Stomach smooth muscle (tissue), 2 donors: Measurements from ENCODE around the gene NPTX1.

ENCODE experiments used
- H3K27ac ChIP-seq: one replicate; pipeline ENCODE4 v1.7.0; 2013; ENCODE audit warnings: mild to moderate bottlenecking, low read length, inconsistent platforms
- H3K27me3 ChIP-seq, 2 donors: one replicate each; pipeline ENCODE4 v1.7.0; 2013; ENCODE audit warnings: low read length in 2 of 2; ENCODE audit not compliant: insufficient read depth in 2 of 2, control insufficient read depth in 1 of 2
- H3K36me3 ChIP-seq, 2 donors: one replicate each; pipeline ENCODE4 v1.7.0; 2013; ENCODE audit warnings: low read length in 2 of 2; ENCODE audit not compliant: control insufficient read depth in 2 of 2, insufficient read depth in 2 of 2
- H3K4me1 ChIP-seq: one replicate; pipeline ENCODE4 v1.7.0; 2013; ENCODE audit warnings: low read length; ENCODE audit not compliant: control insufficient read depth, insufficient read depth
- H3K4me3 ChIP-seq, 2 donors: one replicate each; pipeline ENCODE4 v1.7.0; 2013; ENCODE audit warnings: low read length in 2 of 2
- H3K9ac ChIP-seq, 2 donors: one replicate each; pipeline ENCODE4 v1.7.0; 2013; ENCODE audit warnings: low read length in 2 of 2, mild to moderate bottlenecking in 1 of 2
- H3K9me3 ChIP-seq, 2 donors: one replicate each; pipeline ENCODE4 v1.7.0; 2013; ENCODE audit warnings: low read length in 2 of 2; ENCODE audit not compliant: control insufficient read depth in 2 of 2
- donor health status: healthy.
- donor health status: Pancreatic carcinoma.

The NPTX1 gene

DNA sequence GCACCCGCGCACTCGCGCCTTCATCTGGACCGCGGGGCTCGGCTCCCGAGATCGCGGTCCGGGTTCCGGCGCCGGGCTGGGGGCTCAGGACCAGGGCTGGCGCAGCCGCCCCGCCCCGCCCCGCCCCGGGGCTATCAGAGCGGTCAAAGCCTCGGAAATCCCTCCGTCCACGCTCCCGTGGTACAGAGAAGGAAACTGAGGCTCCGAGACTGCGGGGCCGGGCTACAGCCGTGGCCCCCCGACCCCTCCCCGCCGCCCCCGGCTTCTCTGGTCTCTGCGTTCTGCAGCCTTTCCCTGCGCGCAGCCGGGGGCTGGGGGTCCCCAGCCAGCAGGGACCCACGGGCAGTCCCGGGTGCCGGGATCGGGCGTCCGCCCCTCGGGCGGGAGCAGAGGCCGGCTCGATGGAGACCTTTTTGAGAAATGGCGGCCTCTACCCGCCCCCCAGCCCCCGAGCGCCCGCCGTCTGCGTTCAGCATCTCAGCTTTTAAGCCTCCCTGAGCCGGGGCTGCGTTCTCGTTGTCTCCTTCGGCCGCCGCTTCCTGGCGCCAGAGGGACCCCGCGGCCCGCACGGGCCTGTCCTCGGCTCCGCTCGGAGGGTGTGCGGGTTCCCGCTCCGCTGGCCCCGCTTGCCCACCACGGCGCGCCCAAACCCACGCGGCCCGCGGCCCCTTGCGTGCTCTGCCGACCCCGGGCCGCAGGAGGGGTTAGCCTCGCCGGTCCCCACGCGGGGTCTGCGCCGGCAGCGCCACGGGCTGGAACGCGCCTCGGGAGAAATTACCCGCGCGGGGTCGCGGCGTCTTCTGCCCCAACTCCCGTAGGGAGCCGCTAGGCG, 1.5 kb upstream of the NPTX1 start:
- peak overlapping the region; percentile 25 to 66 for H3K4me3 ChIP-seq
- H3K9me3 ChIP-seq = no peaks in the 10 kb centered on the region
- H3K36me3 ChIP-seq = peaks cover under 1 to 6% of the 10 kb centered on the region in 2 donors
- H3K9ac ChIP-seq = no peak overlapping the region
- H3K27me3 ChIP-seq = peaks cover 44 to 54% of the 10 kb centered on the region in 2 donors
- H3K4me1 ChIP-seq = peaks cover 46% of the 10 kb centered on the region
- no peak overlapping the region for H3K27ac ChIP-seq

DNA sequence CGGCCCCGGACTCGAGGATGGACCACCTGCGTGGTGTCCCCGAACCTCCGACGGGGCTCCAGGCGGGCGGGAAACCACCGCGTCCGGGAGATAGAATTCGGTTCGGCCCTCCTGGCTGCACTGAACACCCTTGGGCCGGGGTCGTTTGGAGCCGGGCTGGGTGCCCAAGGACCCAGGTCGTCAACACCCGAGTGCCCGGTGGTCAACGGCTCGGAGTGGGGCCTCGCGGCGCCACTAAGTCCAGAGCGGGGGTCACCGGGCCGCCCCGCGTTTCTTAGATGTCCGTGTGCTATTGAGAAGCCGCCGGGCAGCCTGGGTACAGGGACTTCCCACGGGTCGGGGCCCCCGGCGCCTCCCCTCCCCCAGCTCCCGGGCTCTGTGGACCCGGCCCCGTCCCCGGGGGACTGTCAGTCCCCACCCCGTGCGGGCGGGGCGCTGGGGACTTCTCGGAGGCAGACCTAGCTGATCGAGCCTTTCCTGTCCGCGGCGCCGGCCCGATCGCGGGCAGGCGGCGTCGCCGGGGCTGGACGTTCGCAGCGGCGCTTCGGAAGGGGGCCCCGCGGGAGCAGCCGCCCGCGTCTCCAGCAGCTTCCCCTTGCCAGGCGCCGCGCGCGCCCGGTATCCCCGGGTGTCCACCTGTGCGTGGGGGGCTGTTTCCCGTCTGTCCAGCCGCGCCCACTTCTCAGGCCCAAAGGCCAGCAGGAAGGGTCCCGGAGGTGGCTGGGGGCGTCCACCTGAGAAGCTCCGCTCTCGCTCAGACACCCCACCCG, 655 bp upstream of the NPTX1 start:
- Histone ChIP-seq H3K9ac (peak overlapping the region in 1 of 2 donors; percentile 37), H3K36me3 (peaks cover 4 to 8% of the 10 kb centered on the region in 2 donors), H3K4me3 (peak overlapping the region; percentile 48 to 66), H3K27me3 (peaks cover 36 to 51% of the 10 kb centered on the region in 2 donors), H3K4me1 (peaks cover 46% of the 10 kb centered on the region), H3K9me3 (no peaks in the 10 kb centered on the region), H3K27ac (no peak overlapping the region)

DNA sequence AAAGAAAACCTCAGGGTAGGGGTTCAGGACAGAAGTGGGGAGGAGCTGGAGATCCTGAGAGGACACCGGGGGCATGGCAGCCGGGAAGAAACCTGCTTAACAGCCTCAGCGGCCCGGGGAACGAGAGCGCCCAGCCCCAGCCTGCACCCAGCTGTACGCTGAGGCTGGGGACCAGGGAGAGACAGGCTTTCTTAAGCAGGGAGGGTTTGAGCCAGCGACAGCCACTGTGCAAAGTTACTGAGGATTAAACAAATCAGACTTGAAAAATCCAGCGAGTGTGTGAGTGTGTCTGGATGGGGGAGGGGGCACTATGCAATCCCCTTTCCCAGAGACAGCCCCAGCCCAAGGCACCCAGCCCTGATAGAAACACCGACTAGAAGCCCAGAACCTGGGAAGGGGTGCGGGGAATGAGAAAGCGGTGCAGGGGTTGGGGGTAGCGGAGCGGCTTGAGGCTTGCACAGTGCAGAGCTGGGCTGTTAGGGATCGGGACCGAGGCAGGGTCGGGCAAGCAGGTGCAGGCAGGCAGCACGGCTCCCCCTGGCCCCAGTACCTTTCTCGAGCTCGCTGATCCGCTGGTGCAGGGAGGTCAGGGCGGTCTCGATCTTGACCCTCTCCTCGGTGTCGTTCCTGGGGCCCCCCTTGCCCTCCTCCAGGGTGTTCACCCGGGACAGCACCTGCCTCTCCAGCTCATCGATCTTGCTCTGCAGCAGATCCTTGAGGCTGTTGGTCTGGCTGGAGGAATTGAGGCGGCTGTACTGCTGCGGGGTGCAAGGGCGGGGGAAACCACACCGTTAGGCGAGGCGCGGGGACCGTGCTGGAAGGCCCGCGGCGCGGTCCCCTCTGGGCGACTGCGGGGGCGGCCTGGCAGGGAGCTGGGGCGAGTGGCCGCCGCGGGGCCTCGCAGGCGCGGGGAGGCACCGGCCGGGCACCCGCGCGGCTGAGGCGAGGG, 1.2 kb downstream of the NPTX1 start:
- Histone ChIP-seq H3K36me3 (peaks cover 7 to 12% of the 10 kb centered on the region in 2 donors), H3K4me1 (peaks cover 46% of the 10 kb centered on the region), H3K9me3 (no peaks in the 10 kb centered on the region), H3K4me3 (peak overlapping the region; percentile 75 to 83), H3K27ac (peak overlapping the region; percentile 87), H3K9ac (peak overlapping the region; percentile 55 to 68), H3K27me3 (peaks cover 20 to 33% of the 10 kb centered on the region in 2 donors)

DNA sequence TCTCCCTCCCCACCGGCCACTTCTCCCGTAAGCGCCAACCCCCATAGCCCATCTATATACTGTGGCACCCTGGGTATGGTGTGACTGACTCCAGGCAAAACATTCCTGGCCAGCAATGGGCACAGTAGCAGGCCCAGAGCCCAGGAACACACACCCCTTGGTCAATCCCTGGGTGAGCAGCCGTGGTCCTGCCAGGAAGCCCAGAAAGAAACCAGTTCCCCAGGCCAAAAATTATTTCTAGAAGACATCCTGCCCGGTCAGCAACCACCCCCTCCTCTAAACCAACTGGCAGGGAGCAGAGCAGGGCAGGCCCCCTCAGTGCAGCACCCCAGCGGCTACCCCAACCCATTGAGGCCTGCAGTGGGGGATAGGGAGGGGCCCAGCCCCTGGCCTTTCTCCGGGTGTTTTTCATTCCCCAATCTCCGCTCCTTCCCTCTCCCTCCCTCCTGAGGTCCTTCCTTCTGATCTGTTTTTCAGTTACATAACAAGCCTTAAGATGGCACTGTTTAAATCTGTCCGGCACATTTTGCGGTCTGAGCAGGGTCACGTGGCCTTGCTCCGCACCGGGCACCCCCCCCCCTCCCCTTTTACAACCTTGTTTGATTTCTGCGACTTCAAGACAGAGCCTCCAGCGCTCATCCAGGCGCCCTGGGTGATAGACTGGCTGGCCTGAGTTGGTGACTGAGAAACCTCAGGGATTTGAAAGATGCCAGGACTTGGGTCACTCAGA, 2.0 kb downstream of the NPTX1 start:
- Histone ChIP-seq H3K9ac (peak overlapping the region; percentile 55 to 68), H3K9me3 (no peaks in the 10 kb centered on the region), H3K27ac (peak overlapping the region; percentile 87), H3K4me3 (peak overlapping the region; percentile 75 to 83), H3K27me3 (peaks cover 19 to 27% of the 10 kb centered on the region in 2 donors), H3K4me1 (peaks cover 46% of the 10 kb centered on the region), H3K36me3 (peaks cover 7 to 12% of the 10 kb centered on the region in 2 donors)

DNA sequence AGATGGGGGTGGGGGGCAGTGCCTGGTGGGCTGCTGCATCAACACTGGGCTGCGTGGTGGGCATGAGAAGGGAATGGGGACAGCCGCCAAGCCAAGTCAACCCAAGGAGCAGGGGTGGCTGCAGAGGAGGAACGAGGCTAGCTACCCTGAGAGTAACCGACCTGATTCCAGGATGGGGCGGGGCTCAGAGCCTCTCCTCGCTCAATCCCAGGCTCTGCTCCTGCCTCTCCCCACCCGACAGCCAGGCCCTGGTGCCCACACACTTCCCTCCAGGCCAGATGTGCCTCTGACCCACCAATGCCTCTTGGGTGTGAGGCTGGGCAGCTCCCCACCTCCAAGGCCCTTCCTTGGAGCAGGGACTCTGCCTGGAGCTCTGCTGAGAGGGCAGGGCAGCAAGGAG, 2.7 kb downstream of the NPTX1 start:
- Histone ChIP-seq H3K27me3 (peaks cover 12 to 21% of the 10 kb centered on the region in 2 donors), H3K4me1 (peaks cover 46% of the 10 kb centered on the region), H3K27ac (peak overlapping the region; percentile 87), H3K4me3 (peak overlapping the region; percentile 2 to 75), H3K9me3 (no peaks in the 10 kb centered on the region), H3K36me3 (peaks cover 11 to 16% of the 10 kb centered on the region in 2 donors), H3K9ac (peak overlapping the region in 1 of 2 donors; percentile 19)

DNA sequence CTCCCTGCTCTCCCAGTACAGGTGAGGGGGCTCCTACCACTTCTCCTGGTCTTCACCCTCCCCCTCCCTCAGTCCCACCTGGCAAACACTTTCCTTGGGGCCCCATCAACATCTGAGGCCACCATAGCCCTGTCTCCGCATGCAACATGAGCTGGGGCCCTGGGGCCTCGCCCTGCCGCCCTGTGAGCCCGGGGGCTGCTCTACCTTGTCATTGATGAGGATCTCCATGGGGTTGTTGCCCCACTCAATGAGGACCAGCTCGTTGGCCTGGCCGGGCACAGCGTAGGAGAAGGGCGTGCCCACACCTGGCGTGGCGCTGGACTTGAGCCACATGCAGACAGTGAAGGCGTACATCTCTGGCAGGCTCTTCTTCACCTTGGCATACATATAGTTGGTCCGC, 3.4 kb downstream of the NPTX1 start:
- Histone ChIP-seq H3K36me3 (peaks cover 11 to 19% of the 10 kb centered on the region in 2 donors), H3K27me3 (peaks cover 11 to 14% of the 10 kb centered on the region in 2 donors), H3K27ac (no peak overlapping the region)

DNA sequence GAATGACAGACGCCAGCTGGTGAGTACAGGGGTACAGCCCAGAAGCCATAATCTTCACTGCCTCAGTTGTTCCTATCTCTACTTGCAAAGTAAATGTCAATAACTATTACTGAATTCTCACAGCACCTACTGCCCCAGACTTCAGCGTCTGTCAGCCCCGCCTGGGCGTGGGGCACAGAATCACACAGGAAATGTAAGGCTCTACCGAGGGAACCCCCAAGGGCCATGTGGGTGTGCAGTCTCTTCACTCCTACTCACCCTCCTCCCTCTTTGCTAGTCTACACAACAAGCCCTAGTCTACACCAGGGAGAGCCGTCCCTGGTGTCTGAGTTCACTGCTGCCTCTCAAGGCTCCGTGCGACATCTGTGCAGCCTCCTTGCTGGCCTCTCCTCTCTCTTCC, 4.5 kb downstream of the NPTX1 start:
- H3K27me3 ChIP-seq = peaks cover 5 to 11% of the 10 kb centered on the region in 2 donors

More for the DNA sequence above, 3.4 kb downstream of the NPTX1 start:
- Histone ChIP-seq H3K9ac (no peak overlapping the region), H3K4me3 (no peak overlapping the region), H3K9me3 (no peaks in the 10 kb centered on the region), H3K4me1 (peaks cover 40% of the 10 kb centered on the region)

DNA sequence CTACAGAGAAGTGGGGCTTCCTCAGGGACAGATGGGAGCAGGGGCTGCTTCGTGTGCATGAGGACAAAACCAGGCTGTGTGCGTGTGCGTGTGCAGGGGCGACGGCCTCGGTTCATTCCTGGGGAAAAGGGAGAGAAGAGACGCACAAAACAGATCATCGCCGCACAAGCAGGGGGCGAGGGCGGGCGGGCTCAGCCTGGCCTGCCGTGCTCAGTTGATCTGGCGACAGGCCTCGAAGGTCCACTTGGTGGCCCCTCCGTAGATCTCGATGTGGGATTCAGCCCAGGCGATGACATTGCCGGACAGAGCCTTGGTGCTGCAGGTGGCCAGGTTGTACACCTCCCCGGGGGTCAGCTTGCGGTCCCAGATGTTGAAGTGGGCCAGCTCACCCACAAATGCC, 5.8 kb downstream of the NPTX1 start:
- Histone ChIP-seq H3K4me3 (no peak overlapping the region), H3K4me1 (peaks cover 24% of the 10 kb centered on the region), H3K27ac (no peak overlapping the region), H3K9ac (no peak overlapping the region), H3K36me3 (peaks cover 11 to 19% of the 10 kb centered on the region in 2 donors), H3K9me3 (no peaks in the 10 kb centered on the region), H3K27me3 (peaks cover 0 to 11% of the 10 kb centered on the region in 2 donors)

More for the DNA sequence above, 4.5 kb downstream of the NPTX1 start:
- Histone ChIP-seq H3K4me3 (no peak overlapping the region), H3K9me3 (no peaks in the 10 kb centered on the region), H3K9ac (no peak overlapping the region), H3K36me3 (peaks cover 11 to 19% of the 10 kb centered on the region in 2 donors), H3K27ac (no peak overlapping the region), H3K4me1 (peaks cover 33% of the 10 kb centered on the region)

DNA sequence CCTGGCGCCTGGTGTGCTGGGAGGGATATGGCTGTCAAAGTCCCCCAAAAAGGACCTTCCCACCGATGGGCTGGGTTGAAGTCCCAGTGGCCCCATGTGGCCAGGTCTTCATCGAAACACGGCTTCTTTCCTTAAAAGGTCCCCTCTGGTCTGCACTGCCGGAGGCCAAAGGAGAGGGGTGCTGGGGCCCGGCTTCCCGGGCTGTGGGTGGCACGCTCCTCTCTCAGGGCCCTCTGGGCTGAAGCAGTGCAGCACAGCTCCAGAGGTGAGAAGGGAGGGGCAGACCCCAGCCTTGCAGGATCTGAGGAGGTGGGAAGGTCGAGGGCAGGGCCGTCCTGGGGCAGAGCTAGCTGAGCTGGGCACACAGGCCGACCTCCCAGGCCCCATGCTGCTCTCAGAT, 6.7 kb downstream of the NPTX1 start:
- Histone ChIP-seq H3K27me3 (peaks cover 0 to 8% of the 10 kb centered on the region in 2 donors), H3K9ac (no peak overlapping the region), H3K27ac (no peak overlapping the region), H3K4me1 (peaks cover 15% of the 10 kb centered on the region), H3K36me3 (peaks cover 11 to 19% of the 10 kb centered on the region in 2 donors), H3K4me3 (no peak overlapping the region), H3K9me3 (no peaks in the 10 kb centered on the region)
